OCI-M1 (cell line): ENCODE results near the gene EPS8L1.
"Not testable (repeated sequence)": the region's sequence is repeated elsewhere in the genome, so short reads cannot be mapped to it uniquely, and the experiment has no call there.

Experiments
- DNase-seq: peaks from one replicate; lab custom pipeline; 2025; lab: John Stamatoyannopoulos, UW

The EPS8L1 gene

GRCh38 chr19:55075371-55075998 lies at the start of gene EPS8L1:
TSS of gene EPS8L1 (plus strand) at chr19:55075869. CDS start at chr19:55076445, 576 bp downstream.
- peak; percentile 18 for DNase-seq

DNA sequence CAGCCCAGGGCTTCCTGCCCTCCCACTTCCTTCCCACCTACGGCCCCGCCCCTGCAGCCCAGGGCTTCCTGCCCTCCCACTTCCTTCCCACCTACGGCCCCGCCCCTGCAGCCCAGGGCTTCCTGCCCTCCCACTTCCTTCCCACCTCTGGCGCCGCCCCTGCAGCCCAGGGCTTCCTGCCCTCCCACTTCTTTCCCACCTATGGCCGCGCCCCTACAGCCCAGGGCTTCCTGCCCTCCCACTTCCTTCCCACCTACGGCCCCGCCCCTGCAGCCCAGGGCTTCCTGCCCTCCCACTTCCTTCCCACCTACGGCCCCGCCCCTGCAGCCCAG lies 48.6 kb upstream of the EPS8L1 start:
- not testable (repeated sequence) for DNase-seq

- no peak for DNase-seq
These were observed 48.0 kb upstream of the EPS8L1 start for GRCh38 chr19:55027472-55028337.

GRCh38 chr19:55028757-55029156 lies 46.9 kb upstream of the EPS8L1 start:
- DNase-seq: no peak

DNA sequence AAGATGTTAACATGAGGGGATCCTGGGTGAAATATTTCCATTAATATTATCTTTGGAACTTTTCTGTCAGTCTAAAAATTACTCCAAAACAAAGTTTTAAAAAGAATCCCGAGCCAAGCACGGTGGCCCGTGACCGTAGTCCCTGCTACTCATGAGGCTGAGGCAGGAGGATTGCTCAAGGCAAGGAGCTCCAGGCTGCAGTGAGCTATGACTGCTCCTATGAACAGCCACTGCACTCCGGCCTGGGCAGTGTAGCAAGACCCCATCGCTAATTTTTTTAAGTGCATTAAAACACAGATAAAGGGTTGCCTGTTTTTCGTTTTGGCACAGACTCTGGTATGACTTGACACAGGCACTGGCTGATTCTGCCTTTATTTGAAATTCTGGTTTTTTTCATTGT lies 44.5 kb upstream of the EPS8L1 start:
- DNase-seq: no peak

GRCh38 chr19:55032170-55032800 lies 43.4 kb upstream of the EPS8L1 start:
- no peak for DNase-seq

- not testable (repeated sequence) for DNase-seq
These were observed 42.6 kb upstream of the EPS8L1 start for GRCh38 chr19:55032976-55033643.

- DNase-seq: no peak
These were observed 40.9 kb upstream of the EPS8L1 start for GRCh38 chr19:55034751-55035150.

GRCh38 chr19:55036058-55036457 lies 39.6 kb upstream of the EPS8L1 start:
- no peak for DNase-seq

DNA sequence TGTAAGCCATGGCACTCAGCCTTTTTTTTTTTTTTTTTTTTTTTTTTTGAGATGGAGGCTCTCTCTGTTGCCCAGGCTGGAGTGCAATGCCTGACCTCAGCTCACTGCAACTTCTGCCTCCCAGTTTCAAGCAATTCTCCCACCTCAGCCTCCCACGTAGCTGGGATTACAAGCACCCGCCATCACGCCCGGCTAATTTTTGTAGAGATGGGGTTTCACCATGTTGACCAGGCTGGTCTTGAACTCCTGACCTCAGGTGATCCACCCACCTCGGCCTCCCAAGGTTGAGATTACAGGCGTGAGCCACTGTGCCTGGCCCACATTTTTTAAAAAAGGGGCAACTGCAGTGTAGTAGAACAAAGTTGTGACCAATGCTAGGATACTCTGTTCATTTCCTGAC lies 38.1 kb upstream of the EPS8L1 start:
- not testable (repeated sequence) for DNase-seq

- DNase-seq: not testable (repeated sequence)
These were observed 35.0 kb upstream of the EPS8L1 start for GRCh38 chr19:55040654-55041053.

- no peak for DNase-seq
These were observed 34.4 kb upstream of the EPS8L1 start for GRCh38 chr19:55041244-55041626.

GRCh38 chr19:55041627-55042343 lies 33.9 kb upstream of the EPS8L1 start:
- no peak for DNase-seq

- DNase-seq: no peak
These were observed 33.4 kb upstream of the EPS8L1 start for GRCh38 chr19:55042344-55042678.

GRCh38 chr19:55042688-55043087 lies 33.0 kb upstream of the EPS8L1 start:
- DNase-seq: no peak

DNA sequence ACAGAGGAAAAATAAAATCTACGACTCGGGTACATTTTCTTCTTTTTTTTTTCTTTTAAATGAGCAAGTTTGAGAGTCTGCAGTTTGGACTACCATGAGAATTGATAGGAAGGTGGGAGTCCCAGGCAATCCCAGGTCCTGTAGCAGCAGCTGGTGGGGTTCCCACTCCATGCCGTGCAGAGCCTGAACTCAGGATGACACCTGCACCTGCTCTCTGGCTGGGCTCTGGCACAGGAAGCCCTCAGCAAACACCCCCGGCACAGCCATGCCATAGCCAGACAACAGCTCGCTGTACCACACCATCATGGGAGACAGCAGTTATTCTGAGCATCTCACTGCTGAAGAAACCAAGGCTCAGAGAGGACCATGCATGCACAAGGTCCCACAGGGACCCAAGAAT lies 31.4 kb upstream of the EPS8L1 start:
- DNase-seq: no peak

DNA sequence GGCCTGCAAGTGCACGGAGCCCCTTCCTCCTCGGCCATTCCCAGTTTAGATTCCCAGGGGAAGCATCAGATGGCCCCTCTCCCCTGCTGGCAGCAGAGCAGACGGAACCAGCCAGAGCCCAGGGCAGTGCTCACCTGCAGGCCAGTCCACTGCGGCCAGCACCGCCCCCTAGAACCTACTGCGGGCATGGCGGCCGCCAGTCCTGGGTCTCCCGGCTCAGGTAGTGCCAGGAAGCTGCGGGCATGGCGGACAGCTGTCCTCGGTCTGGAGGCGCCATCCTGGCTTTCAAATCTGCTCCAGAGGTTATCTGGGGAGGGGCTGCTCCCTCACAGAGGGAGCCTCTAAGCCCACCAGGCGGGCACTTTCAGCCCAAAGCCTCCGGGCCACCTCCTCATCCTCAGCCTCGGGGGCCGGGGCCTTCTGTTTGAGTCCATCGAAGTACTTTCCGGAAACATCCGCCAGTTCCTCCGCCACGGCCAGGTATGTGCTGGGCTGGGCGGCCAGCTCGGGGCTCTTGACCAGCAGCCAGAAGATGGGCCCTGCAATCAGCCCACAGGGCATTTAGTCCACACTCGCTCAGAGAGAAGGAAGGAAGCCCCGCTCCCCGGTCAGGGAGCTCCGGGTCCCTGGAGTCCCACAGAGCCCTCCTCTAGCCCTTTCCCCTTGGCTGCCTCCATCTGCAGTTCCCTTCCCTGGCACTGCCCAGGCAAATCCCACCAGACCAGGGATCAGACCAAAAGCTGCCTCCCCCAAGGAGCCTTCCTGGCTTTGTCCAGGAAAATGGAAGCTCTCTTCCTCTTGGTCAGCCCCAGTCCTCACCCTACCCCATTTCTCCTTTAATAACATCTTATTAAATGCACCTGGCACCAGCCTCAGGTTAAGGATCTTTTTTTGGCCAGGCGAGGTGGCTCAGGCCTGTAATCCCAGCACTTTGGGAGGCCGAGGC lies 30.6 kb upstream of the EPS8L1 start:
- no peak for DNase-seq

DNA sequence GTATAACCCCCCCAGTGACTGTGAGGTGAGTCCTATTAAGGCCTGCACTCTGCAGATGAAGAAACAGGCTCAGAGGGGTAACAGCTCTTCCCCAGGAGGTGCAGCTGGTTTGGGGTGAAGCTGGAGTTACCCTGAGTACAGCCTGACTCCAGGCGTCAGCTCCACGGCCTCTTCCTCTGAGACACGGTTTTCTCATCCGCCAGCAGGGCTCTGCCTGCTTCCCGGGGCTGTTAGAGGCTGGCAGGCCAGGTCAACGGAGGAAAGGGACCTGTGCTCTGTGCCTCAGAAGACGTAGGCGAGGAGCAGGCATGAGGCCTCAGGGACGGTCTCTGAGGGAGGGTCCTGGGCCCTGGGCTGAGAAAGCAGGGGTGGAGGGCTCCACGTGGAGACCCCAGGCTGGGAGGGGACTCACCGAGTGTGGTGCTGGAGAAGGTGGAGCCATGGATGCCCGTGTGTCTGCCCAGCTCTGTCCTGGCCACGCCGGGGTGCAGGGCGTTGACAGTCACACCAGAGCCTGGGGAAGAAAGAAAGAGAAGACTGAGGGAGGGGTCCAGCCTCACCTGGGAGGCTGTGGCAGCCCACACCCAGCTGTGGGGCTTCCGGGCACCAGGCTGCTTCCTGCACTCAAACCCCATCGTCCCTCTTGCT lies 28.6 kb upstream of the EPS8L1 start:
- DNase-seq: no peak

DNA sequence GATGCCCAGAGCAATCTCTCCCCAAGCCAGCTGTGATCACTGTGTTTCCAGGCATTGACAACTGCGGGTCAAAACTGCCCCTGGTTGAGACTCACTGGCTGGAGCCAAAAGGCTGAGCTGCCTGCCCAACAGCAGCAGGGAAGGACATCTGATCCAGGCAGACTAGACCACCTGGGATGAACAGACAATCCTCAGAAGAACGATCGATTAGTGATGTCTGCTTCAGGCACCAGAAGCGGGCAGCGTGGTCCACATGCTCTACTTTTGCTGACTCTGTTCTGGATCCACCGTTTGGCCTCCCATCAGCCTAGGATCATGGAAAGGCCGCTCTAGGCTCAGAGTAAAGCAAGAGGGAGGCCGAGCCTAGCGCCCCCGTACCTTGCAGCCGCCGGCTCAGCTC lies 27.7 kb upstream of the EPS8L1 start:
- no peak for DNase-seq

DNA sequence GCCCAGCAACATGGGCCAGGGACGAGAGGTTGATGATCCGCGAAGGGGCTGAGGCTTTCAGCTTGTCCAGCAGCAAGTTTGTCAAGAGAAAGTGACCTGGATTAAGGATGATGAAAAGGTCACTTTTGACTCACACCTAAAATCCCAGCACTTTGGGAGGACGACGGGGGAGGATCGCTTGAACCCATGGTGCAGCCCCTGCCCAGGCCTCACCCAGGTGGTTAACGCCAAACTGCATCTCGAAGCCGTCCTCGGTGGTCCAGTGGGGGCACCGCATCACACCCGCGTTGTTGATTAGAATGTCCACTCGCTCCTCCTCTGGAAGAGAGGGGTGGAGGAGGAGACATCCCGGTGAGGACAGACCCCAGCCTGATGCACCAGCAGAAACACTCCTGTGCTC lies 27.2 kb upstream of the EPS8L1 start:
- DNase-seq: no peak
